A172 (cell line): ENCODE measurements around the gene LMAN2. TPM values are rescaled to one million over a fixed set of nuclear protein-coding genes. Genes with fewer than 3 reads are reported as not detected.
"Not testable (repeated sequence)": the region's sequence is repeated elsewhere in the genome, so short reads cannot be mapped to it uniquely, and the experiment has no call there.

ENCODE experiments used
- DNase-seq: peaks from one replicate; pipeline ENCODE4 v3.0.0-alpha.2; 2015; ENCODE audit warnings: low spot score
- total RNA-seq: library from RNA; depleted of rRNA; stranded (reverse); fragments of >200 nt; shearing (Covaris generic); gene quantifications from 2 replicates; pipeline ENCODE4 v1.2.3, GENCODE V29; 2014

Gene LMAN2
- total RNA-seq, 1 experiment from 2014 or later, result 423 TPM

DNA sequence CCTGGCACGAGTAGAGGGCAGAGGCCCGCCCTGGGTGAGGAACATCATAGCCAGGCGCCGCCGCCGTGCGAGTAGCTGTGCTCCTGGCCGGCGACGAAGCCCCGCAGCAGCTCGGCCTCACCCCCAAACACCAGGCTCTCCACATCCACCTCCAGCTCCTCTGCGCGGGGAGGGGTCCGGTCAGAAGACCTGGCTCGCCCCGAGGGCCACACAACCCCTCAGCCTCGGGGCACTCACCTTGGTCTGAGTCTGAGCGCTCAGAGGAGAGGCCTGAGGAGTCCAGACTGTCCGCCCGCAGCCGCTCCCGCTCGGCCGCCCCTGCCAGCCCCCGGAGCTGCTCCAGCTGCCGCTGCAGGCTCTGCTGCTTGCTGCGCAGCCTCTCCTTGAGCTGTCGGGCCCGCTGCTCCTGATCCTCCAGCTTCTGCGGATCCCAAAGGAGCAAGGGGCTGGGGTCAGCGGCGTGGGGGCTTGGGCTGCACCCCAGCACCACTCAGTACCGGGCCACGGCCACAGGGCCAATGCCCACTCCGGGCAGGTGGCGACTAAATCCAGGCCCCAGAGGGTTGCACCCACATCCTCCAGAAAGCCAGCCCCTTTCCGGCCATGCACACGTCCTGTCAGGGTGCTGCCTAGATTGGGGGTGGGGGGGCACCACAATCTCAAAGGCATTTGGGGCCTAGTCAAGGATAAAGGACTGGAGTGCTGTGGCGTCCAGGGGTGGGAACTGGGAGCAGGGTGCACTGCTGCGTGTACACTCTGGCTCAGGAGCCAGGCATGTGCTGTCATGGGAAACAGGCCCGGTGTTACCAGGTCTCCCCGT lies 43.7 kb downstream of the LMAN2 start:
- no peak for DNase-seq

GRCh38 chr5:177306674-177307543 lies 44.6 kb downstream of the LMAN2 start:
- DNase-seq, result no peak

DNA sequence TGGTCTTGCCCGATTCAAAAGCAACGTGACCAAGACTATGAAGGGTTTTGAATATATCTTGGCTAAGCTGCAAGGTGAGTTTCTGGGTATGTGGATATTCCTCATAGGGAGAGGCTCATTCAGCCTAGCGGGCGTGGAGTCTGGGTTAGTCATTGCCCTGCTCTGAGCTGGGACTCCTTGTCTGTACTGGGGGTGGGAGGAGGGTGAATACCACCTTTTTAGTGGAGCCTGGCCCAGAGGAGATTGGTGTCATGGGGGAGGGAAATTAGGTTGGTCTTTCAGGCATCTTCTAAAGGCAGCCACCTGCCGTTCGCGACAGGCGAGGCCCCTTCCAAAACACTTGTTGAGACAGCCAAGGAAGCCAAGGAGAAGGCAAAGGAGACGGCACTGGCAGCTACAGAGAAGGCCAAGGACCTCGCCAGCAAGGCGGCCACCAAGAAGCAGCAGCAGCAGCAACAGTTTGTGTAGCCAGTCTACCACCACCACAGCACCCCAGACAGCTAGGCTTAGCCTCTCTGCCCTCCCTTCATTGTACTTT lies 45.3 kb downstream of the LMAN2 start:
- not testable (repeated sequence) for DNase-seq

GRCh38 chr5:177304392-177305119 lies 46.9 kb downstream of the LMAN2 start:
- peak; percentile 54 for DNase-seq

DNA sequence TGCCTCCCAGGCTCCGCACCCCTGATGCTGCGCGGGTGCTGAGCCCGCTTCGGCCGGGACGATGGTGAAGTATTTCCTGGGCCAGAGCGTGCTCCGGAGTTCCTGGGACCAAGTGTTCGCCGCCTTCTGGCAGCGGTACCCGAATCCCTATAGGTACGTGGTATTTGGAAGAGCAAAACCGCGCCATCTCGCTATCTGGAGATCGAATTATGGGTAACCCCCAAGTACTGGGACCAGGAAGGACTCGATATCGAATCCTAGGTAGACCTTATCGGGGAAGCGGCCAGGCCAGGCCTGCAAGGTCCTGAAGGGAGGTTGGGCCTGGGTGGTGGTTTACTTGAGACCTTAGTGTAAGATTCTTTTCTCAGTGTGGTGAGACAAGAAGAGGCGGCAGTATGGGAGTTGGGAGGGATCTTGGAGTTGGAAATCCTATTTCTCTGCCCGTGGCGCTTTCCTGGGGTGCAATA lies 47.5 kb downstream of the LMAN2 start:
- no peak for DNase-seq

DNA sequence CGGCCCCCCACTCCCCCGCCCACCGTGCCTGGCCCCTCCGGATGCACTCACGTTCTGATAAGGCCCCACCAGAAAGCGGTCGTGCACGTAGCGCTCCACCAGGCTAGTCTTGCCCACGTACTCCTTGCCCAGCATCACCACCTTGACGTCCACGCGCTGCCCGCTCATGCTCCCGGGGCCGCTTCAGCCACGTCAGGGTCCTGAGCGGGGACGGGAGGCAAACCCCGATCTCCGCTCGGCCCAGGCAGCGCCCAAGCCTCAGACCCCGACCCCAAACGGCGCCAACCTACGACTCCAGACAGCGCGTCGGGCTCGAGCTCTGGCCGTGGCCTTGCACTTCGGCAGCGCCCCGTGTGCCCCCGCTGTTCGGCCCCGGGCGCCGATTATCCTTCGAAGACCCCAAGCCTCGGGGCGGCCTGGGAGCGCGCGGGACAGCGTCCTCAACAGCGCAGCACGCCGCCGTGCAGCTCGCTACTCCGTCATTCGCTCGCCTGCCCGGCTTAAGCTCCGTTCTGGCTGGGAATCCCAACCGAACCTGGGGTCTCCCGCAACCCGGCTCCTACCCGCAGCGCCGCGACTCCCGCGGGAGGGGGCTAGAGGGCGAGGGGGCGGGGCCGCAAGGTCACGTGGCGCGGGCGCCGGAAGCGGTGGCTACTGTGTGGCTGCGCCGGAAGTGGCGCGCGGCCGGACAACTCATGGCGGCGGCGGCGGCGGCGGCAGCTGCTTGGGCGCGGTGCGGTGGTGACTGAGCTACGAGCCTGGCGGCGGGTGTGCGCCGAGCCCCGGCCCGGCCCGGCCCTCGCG lies 48.1 kb downstream of the LMAN2 start, which contains the start of the genes PRELID1 and RAB24:
Gene PRELID1, plus strand, starts transcription at position 679 of the 804 bp plus-strand sequence. CDS start 187 bp downstream, outside the sequence.
Gene RAB24, minus strand, starts transcription at position 599 of the 804 bp plus-strand sequence. Its CDS starts 431 bp downstream, at position 168.
- peak; percentile 75 for DNase-seq

GRCh38 chr5:177302354-177303110 lies 48.9 kb downstream of the LMAN2 start:
- DNase-seq, result no peak

GRCh38 chr5:177301503-177302165 lies 49.8 kb downstream of the LMAN2 start:
- DNase-seq, result peak; percentile 41

- DNase-seq, result no peak
These were observed 50.5 kb downstream of the LMAN2 start for GRCh38 chr5:177300951-177301350.

- peak; percentile 86 for DNase-seq
These were observed 51.1 kb downstream of the LMAN2 start for GRCh38 chr5:177300236-177300880.

DNA sequence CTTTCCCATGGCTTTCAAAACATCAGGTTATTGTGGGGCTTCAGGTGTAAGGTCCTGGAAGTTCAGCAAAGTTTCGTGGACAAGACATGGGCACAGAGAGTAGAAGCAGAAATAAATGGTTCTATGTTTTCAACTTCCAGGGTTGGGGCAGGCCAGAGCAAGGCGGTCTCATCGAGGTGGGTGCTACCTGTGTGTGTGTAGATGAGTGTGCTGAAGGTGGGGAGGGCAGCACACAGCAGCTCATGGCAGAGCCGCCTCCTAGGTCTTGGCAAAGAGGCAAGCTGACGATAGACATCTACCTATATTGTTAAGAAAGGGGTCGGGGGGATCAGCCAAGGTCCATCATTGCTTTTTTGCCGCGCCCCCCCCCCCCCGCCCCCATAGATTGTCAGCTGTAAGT lies 51.8 kb downstream of the LMAN2 start:
- no peak for DNase-seq

- DNase-seq, result no peak
These were observed 53.5 kb downstream of the LMAN2 start for GRCh38 chr5:177297922-177298321.

DNA sequence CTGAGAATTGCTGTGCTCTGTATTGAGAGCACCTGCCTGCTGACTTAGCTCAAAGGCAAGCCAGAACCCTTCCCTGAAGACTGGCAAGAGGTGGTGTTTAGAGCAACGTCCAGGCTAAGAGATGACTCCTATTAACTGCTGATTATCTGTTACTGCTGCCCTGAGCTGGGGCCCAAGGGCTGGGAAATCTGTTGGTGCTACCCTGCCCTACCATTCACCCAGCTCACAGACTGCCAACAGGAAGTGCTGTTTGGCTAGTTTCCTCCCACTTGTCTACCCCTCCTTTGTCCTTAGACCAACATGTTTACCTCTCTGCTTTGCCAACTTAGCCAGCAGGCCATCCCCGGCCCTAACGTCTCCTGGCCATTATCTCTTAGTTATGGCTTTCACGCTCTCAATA lies 54.9 kb downstream of the LMAN2 start:
- DNase-seq, result no peak

GRCh38 chr5:177295924-177296323 lies 55.5 kb downstream of the LMAN2 start:
- no peak for DNase-seq

- DNase-seq, result no peak
These were observed 56.8 kb downstream of the LMAN2 start for GRCh38 chr5:177294632-177295031.

DNA sequence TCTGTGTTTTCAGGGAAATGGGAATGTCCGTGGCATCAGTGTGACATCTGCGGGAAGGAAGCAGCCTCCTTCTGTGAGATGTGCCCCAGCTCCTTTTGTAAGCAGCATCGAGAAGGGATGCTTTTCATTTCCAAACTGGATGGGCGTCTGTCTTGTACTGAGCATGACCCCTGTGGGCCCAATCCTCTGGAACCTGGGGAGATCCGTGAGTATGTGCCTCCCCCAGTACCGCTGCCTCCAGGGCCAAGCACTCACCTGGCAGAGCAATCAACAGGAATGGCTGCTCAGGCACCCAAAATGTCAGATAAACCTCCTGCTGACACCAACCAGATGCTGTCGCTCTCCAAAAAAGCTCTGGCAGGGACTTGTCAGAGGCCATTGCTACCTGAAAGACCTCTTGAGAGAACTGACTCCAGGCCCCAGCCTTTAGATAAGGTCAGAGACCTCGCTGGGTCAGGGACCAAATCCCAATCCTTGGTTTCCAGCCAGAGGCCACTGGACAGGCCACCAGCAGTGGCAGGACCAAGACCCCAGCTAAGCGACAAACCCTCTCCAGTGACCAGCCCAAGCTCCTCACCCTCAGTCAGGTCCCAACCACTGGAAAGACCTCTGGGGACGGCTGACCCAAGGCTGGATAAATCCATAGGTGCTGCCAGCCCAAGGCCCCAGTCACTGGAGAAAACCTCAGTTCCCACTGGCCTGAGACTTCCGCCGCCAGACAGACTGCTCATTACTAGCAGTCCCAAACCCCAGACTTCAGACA lies 57.5 kb downstream of the LMAN2 start:
- no peak for DNase-seq

GRCh38 chr5:177291735-177292134 lies 59.7 kb downstream of the LMAN2 start:
- no peak for DNase-seq
